HCEC 1CT (cell line): ENCODE results near the gene SORL1-AS1.
"Not testable (repeated sequence)": the region's sequence is repeated elsewhere in the genome, so short reads cannot be mapped to it uniquely, and the experiment has no call there.

Experiments used
- DNase-seq: peaks from one replicate; pipeline ENCODE4 v3.0.0-alpha.2; 2017

The SORL1-AS1 gene

DNA sequence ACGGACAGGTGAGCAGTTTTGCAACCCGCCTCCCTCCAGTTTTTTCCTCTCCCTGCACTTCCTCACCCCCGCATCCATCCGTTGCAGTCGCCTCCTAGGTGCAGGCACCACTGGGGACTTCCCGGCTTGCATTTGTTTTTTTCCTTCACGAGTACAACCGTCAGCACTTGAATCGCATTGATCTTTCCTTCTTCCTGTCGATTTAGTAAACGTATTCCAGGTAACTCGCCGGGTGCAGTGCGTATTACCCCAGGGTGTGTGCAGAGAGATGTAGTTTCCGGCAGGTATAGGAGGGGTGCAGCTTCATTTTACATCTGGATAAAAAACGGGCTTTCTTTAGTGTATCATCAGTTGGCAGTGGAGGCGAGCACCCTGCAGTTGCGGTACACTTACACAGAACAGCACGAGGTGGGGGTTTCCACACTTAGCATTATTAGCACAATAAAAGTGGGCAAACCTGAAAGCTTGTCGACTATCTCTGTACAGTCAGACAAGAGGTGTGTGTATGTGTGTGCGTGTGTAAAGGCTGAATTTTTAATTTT lies at the start of gene SORL1-AS1:
Gene SORL1-AS1 (minus strand): TSS at position 359 of the 542 bp plus-strand sequence.
- no peak for DNase-seq

DNA sequence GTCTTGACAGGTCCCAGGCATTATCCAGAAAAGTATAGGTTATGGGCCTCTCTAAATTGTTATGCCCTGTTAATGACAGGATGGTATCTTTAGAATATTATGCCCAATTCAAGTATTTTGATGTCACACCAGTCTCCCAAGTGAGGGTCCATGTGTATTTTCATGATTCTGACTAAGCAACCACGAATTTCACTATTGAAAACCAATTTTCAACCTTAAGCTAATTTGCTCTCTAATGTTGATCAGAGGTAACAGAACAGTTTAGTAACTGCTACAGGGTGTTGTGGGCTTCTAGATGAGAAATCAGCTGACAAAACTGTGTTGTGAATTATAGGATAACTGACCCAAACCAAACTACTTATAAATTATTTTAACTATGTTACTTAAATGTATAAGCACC lies 48.0 kb upstream of the SORL1-AS1 start:
- DNase-seq: no peak

GRCh38 chr11:121500275-121500674 lies 47.5 kb upstream of the SORL1-AS1 start:
- no peak for DNase-seq

GRCh38 chr11:121499405-121499804 lies 46.6 kb upstream of the SORL1-AS1 start:
- no peak for DNase-seq

GRCh38 chr11:121497176-121497998 lies 44.6 kb upstream of the SORL1-AS1 start:
- no peak for DNase-seq

GRCh38 chr11:121494355-121495099 lies 41.8 kb upstream of the SORL1-AS1 start:
- DNase-seq: no peak

GRCh38 chr11:121489823-121490222 lies 37.1 kb upstream of the SORL1-AS1 start:
- DNase-seq: no peak

DNA sequence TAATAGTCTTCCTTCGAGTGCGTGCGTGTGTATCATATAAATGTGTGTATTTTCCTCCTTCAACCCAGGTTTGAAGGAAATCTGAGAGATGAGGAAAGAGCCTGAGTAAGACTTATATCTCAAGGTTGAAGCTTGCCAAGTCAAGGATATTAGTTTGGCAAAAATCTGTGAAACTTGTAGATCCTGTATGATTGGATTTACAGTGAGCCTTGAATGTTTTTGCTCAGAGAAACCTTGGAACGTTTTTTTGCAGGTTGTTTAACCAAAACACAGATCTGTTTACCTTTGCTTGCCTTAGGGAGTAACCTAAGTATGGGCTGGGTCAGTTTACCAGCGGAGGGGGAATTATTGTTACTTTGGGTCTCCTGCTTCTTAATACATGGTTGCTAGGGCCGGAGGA lies 35.9 kb upstream of the SORL1-AS1 start:
- no peak for DNase-seq

DNA sequence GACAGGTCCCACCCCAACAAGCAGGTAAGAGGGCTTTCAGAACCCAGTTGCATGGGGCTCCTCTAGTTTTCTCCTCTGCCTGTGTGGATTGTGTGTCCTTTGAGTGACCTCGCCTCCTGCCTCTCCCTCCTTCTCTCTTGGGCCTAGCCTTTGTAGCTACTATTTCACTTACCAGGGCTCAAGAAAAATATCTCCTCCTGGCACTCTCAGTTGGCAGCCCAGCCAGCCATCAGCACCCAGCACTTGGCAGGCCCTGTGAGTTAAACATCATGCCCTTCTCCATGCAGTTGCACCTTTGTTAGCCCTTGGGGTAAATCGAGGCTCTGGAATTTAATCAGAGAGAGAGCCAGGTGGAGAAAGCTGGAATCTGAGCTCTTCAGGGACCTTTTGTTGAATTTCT lies 35.4 kb upstream of the SORL1-AS1 start:
- no peak for DNase-seq

DNA sequence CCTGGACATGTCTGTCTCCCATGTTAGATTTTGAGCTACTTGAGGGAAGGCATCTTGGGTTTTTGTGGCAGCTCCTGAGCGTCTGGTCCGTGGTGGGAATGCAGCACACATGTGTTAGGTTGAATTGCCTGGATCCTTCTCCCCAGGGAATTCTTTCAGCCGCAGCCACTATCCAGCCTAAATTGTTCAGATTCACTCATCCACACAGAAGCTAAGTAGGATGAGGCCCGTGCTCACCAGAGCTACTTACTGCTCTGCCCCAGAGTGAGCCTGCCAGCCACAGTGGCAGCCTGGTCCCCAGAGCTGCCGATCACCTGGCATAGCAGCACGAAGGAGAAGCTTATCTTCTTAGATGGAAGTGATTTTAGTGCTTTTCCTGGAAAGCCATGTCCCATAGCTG lies 34.4 kb upstream of the SORL1-AS1 start:
- no peak for DNase-seq

DNA sequence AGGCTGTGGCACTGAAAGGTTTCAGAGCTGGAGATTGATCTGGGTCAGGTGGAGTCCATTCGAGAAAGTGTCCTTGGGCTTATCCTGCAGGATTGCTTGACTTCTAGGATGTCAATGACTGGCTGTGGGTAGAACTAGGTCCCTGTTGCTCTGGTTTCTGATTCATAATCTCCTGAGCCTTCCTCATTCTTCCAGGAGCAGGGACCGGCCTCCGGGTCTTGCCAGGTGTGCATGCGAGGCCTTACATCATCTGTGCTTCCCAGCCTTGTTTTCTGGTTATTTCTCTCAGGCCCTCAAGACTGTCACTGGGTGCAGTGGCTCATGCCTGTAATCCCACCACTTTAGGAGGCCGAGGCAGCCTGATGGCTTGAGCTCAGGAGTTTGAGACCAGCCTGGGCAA lies 33.3 kb upstream of the SORL1-AS1 start:
- no peak for DNase-seq

GRCh38 chr11:121485216-121485615 lies 32.4 kb upstream of the SORL1-AS1 start:
- DNase-seq: no peak

DNA sequence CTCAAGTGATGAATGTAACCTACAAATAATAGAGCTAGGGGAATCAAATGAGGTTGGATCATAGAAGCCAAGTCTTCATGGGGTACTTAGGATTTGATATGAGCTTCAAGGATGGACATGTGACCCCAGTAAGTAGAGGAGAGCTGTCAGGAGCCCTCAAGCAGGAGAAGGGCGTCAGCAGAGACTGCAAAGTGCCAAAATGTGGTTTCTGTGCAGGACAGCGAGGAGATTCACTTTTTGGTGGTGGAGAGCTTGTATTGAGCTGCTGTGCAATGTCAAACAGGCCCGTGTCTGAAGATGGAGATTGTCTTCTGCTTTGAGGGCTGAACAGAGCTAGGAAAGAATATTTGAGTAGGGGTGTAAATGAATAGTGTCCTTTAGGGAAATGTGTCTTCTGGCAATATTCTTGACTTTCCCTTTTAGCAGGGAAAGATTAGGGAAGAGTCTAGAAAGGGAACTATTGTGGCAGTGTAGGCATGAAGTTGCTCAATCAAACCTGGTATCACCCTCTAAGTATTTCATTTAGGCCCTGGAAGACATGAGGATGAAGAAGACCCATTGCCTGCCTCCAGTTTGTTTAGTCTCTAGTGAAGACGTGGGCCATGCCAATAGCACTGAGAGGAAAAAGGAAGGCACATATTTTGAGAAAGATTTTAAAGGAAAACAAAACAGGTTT lies 31.2 kb upstream of the SORL1-AS1 start:
- no peak for DNase-seq

DNA sequence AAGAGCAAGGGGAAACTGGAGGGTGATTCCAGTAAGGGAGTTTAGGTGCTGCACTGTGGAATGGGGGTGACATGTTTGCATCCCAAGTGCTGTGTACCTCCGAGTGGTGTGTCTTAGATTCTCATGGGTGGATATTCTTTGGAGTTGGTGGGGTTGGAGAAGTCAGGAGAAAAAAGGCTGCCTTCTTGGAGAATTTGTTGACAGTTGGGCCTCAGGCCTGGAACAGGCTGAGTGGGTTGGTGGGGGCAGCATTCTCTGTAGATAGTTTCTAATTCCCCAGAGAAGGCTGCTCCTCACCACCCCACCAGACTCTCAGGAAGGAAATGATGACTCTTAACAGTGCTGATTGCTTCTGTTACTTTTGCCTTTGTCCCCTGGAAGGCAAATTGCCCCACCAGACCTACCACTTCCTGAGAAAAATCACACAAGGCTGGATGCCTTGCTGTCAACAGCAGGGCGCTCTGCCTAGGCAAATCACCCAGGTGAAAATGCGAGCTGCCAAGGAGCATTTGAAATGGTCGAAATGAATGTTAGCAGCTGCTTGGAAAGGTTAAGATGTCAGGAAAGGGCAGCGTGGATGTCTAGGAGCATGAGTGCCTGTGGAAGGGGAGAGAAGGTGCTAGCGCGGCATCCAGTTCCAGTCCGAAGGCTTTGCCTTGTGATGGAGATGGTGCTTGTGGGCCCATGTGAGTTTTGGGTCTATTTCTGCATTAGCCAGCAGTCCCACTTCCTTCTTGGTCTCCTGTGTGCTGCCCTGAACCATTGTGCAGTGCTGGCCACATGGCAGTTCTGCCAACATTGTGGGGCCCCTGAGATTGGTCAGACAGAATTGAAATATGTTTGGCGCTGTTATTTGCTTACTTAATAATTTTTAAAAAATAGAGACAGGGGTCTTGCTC lies 29.7 kb upstream of the SORL1-AS1 start:
- no peak for DNase-seq

GRCh38 chr11:121481484-121482230 lies 28.9 kb upstream of the SORL1-AS1 start:
- not testable (repeated sequence) for DNase-seq

DNA sequence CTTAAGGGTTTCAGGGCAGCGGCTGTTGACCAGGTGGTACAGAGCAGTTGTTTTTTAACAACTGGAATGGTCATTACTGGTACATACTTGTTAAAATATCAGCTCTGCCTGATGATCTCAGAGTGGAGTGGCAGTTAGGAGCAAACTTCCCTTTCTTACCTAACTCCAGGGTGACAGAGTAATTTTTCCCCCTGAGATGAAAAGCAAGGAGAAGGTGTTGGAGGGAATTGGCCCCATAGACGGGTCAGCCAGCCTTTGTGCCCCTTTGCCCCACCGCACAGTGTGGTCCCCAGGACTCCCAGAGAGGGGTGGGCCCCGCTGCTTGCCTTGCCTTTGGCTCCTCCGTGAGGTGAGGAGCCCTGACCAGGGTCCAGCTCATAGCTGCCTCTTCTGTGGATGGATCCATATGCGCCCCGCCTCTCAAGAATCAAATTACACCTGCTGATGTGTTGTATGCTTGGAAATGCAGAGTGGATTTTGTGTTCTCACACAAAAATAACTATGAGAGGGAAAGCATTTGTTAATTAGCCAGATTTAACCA lies 27.0 kb upstream of the SORL1-AS1 start:
- no peak for DNase-seq

DNA sequence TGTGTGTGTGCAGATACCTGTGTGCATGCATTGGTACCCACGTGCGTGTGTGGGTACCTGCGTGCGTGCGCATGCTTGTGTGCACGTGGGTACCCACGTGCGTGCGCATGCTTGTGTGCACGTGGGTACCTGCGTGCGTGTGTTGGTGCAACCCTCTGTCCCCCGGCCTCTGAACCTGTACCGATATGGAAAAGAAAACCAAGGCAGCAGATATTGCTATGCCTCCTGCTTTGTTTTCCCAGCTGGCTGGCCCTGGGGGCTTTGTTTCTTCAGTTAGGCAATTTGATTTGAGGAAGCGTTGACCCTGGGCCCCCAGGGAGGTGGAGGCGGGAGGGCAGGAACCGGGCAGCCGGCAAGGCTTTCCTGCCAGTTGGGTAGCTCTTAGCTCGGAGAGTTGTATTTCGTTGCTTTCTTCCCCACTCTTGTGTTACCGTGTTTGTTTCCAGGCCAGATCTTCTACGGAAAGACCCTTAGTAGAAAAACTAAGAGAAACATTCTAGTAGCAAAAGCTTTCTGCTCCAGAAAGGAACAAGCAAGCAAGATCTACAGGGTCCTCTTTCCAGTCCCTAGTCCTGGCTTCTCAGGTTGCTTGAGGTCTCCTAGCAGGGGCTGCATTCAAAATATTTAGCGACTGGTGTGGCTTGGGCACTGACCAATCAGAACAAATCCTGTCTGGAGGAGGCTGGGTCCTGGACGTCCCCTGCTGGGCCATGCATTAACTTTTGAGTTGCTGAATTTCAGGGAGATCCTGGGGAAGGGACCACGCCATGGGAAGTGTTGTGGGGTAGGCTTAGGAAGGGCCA lies 26.3 kb upstream of the SORL1-AS1 start:
- no peak for DNase-seq

DNA sequence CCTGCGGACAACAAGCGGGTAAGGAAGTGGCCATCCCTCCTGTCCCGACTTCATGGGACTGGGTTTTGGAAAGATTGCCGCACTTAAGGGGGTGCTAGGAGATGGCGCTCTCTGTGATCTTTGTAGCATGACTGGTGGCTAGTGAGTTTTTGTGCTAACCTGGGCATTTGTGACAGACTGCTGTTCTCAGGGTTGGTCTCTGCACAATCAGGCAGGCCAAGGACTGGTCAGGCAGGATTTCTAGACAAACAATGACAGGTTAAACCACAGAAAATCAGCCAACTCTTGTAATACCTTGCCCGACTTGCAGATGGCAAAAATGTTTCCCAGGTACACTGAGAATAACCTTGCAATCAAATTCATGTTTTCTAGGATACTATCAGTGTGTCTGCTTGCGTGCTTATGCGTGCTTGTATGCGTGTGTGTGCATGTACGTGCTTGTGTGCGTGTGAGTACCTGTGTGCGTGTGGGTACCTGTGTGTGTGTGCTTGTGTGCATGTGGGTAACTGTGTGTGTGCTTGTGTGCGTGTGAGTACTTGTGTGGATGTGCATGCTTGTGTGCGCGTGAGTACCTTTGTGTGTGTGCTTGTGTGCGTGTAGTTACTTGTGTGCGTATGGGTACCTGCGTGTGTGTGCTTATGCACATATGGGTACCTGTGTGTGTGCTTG lies 25.6 kb upstream of the SORL1-AS1 start:
- DNase-seq: no peak

DNA sequence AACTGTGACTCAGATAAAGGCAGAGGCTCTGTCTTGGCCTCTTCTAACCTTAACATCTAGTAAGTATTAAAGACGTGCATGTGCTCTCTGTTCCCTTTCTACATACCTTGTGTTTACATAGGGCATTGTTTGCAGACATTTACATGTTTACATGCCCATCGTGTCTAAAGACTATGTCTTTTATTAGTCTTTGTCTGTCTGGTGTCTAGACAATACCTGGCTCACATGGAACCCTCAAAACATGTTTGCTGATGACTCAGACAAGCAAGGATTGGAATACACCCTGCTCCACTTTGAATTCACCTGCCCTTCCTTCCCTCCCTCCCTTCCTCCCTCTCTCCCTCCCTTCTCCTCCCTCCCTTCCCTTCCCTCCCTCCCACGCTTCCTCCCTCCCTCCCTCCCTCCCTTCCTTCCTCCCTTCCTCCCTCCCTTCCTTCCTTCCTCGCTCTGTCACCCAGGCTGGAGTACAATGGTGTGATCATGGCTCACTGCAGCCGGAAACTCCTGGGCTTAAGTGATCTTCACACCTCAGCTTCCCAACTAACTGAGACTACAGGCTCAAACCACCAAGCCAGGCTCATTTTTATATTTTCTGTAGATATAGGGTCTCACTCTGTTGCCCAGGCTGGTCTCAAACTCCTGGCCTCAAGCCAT lies 23.7 kb upstream of the SORL1-AS1 start:
- DNase-seq: no peak
